Calu3 (cell line): ENCODE measurements around the gene KCNG2. TPM values are rescaled to one million over a fixed set of nuclear protein-coding genes. Genes with fewer than 3 reads are reported as not detected.

Experiments used
- BruUV-seq: library from RNA; stranded (reverse); fragments of 400-500 nt; replicated peaks from 2 replicates; lab custom pipeline; 2021; lab: Mats Ljungman, UMichigan
- CTCF ChIA-PET: fragments of 300-600 bp; sonication (Branson Sonifier 250); formaldehyde crosslinking; loops from one replicate; lab custom pipeline; 2022; ENCODE audit warnings: antibody characterized with exemption; lab: Charles Lee
- DNase-seq: peaks from one replicate; pipeline ENCODE4 v3.0.0; 2022
- H3K27ac Mint-ChIP-seq: one replicate; pipeline ENCODE4 v1.8.0; 2022; ENCODE audit warnings: mixed read lengths; ENCODE audit not compliant: unreplicated experiment
- H3K27me3 Mint-ChIP-seq: one replicate; pipeline ENCODE4 v1.8.0; 2022; ENCODE audit warnings: mixed read lengths; ENCODE audit not compliant: unreplicated experiment
- H3K36me3 Mint-ChIP-seq: one replicate; pipeline ENCODE4 v1.8.0; 2022; ENCODE audit warnings: mild to moderate bottlenecking, moderate library complexity, mixed read lengths; ENCODE audit not compliant: insufficient read depth, unreplicated experiment
- H3K4me1 Mint-ChIP-seq: one replicate; pipeline ENCODE4 v1.8.0; 2022; ENCODE audit warnings: mild to moderate bottlenecking, low read depth, mixed read lengths; ENCODE audit not compliant: unreplicated experiment
- H3K4me3 Mint-ChIP-seq: one replicate; pipeline ENCODE4 v1.8.0; 2022; ENCODE audit warnings: mild to moderate bottlenecking, low read depth, moderate library complexity, mixed read lengths; ENCODE audit not compliant: unreplicated experiment
- H3K9me3 Mint-ChIP-seq: one replicate; pipeline ENCODE4 v1.8.0; 2022; ENCODE audit warnings: low read depth, mixed read lengths; ENCODE audit not compliant: unreplicated experiment
- CTCF ChIP-seq: fragments of 200-600 bp; IDR thresholded peaks from one replicate; pipeline ENCODE4 v1.8.0; 2022; ENCODE audit warnings: antibody characterized with exemption; ENCODE audit not compliant: unreplicated experiment
- intact Hi-C: fragments of 100-400 bp; cut with micrococcal nuclease; formaldehyde crosslinking; loops from one replicate; pipeline ENCODE4 v1.10.0; 2022; ENCODE audit not compliant: unreplicated experiment
- total RNA-seq: library from RNA; stranded (reverse); gene quantifications from 2 replicates; pipeline ENCODE4 v1.2.3, GENCODE V29; 2022

KCNG2 gene
- total RNA-seq, 1 experiment from 2014 or later, result not detected

- H3K27ac Mint-ChIP-seq, result no peak overlapping the region
- no TSS peak for BruUV-seq
- H3K36me3 Mint-ChIP-seq, result peaks cover under 1% of the 10 kb centered on the region
- no peak overlapping the region for H3K4me3 Mint-ChIP-seq
- peaks cover 3% of the 10 kb centered on the region for H3K9me3 Mint-ChIP-seq
- H3K4me1 Mint-ChIP-seq, result no peaks in the 10 kb centered on the region
- H3K27me3 Mint-ChIP-seq, result peaks cover 2% of the 10 kb centered on the region
- no peak for DNase-seq
- no peak for TF ChIP-seq CTCF
- CTCF ChIA-PET, result no interaction called here
- intact Hi-C loops, result no loop called here
These were observed 29.2 kb downstream of the KCNG2 start for GRCh38 chr18:79826966-79827365.

GRCh38 chr18:79828258-79828657 is 30.5 kb downstream of the KCNG2 start:
- CTCF ChIA-PET, result no interaction called here
- DNase-seq, result no peak
- Mint-ChIP-seq H3K4me3 (no peak overlapping the region), H3K27ac (no peak overlapping the region), H3K9me3 (peaks cover 7% of the 10 kb centered on the region), H3K27me3 (peaks cover 11% of the 10 kb centered on the region), H3K4me1 (no peaks in the 10 kb centered on the region), H3K36me3 (peaks cover 5% of the 10 kb centered on the region)
- no TSS peak for BruUV-seq
- TF ChIP-seq CTCF, result no peak
- intact Hi-C loops, result no loop called here

- no TSS peak for BruUV-seq
- intact Hi-C loops, result no loop called here
- CTCF ChIA-PET, result no interaction called here
These were observed 31.6 kb downstream of the KCNG2 start for GRCh38 chr18:79829136-79829854.

GRCh38 chr18:79832169-79832568 is 34.4 kb downstream of the KCNG2 start:
- H3K27ac Mint-ChIP-seq, result no peak overlapping the region
- intact Hi-C loops, result no loop called here
- TF ChIP-seq CTCF, result no peak
- H3K27me3 Mint-ChIP-seq, result peaks cover 11% of the 10 kb centered on the region
- H3K4me3 Mint-ChIP-seq, result no peak overlapping the region
- CTCF ChIA-PET, result no interaction called here
- peaks cover 9% of the 10 kb centered on the region for H3K9me3 Mint-ChIP-seq
- no TSS peak for BruUV-seq
- no peak for DNase-seq
- H3K4me1 Mint-ChIP-seq, result no peaks in the 10 kb centered on the region
- peaks cover 5% of the 10 kb centered on the region for H3K36me3 Mint-ChIP-seq

More at GRCh38 chr18:79829136-79829854, 31.6 kb downstream of the KCNG2 start:
- peaks cover 11% of the 10 kb centered on the region for H3K27me3 Mint-ChIP-seq
- no peaks in the 10 kb centered on the region for H3K4me1 Mint-ChIP-seq
- peaks cover 5% of the 10 kb centered on the region for H3K36me3 Mint-ChIP-seq
- H3K4me3 Mint-ChIP-seq, result no peak overlapping the region
- peaks cover 7% of the 10 kb centered on the region for H3K9me3 Mint-ChIP-seq
- TF ChIP-seq CTCF, result no peak
- no peak for DNase-seq
- no peak overlapping the region for H3K27ac Mint-ChIP-seq
